HCT116 (cell line): ENCODE data around the gene AK4. TPM values are rescaled to one million over a fixed set of nuclear protein-coding genes. Genes with fewer than 3 reads are reported as not detected.

ENCODE experiments used
- ATAC-seq: fragments of 200-7000 bp; cut with Tn5 transposase; 2 replicates; pipeline ENCODE4 v1.9.1; 2020; ENCODE audit warnings: mild to moderate bottlenecking, moderate library complexity
- BruUV-seq: library from RNA; stranded (reverse); fragments of 400-500 nt; replicated peaks from 2 replicates; lab custom pipeline; 2021; lab: Mats Ljungman, UMichigan
- CTCF ChIA-PET: fragments of 300-600 bp; sonication (Branson Sonifier 250); formaldehyde crosslinking; loops from one replicate; lab custom pipeline; 2021; ENCODE audit warnings: antibody characterized with exemption; lab: Charles Lee
- POLR2A ChIA-PET: fragments of 300-600, 350-600 bp; sonication (Branson Sonifier 250); formaldehyde crosslinking; loops from one replicate; lab custom pipeline; 2021; ENCODE audit warnings: antibody characterized with exemption; lab: Charles Lee
- RAD21 ChIA-PET, 2 experiments: fragments of 300-600 bp; sonication (Branson Sonifier 250); formaldehyde crosslinking; loops; one replicate each; lab custom pipeline; 2023; ENCODE audit warnings: low total read pairs in 2 of 2; ENCODE audit not compliant: uncharacterized antibody in 2 of 2, unreplicated experiment in 2 of 2, low non-redundant PET in 1 of 2; lab: Charles Lee
- DNase-seq: peaks from one replicate; pipeline ENCODE4 v3.0.0-alpha.2; 2010; ENCODE audit warnings: low read depth, low spot score
- H2AFZ ChIP-seq: fragments of 200-600 bp; shearing (Covaris generic), sonication (generic); 2 replicates; pipeline ENCODE4 v1.6.1; 2017; ENCODE audit warnings: low read depth, mixed run types, mixed read lengths, antibody characterized with exemption, low read length; ENCODE audit not compliant: poor library complexity, severe bottlenecking
- H3K27ac ChIP-seq: 2 replicates; pipeline ENCODE4 v1.5.1; 2012; ENCODE audit warnings: low read depth, low read length
- H3K27me3 ChIP-seq: fragments of 200-600 bp; sonication (generic); 2 replicates; pipeline ENCODE4 v1.6.1; 2016; ENCODE audit warnings: mixed run types, low read length, mixed read lengths; ENCODE audit not compliant: insufficient read depth
- H3K36me3 ChIP-seq, 2 experiments: fragments of 200-500 bp in 1 of 2; fragments of 200-600 bp in 1 of 2; sonication (Bioruptor generic) in 1 of 2; sonication (generic) in 1 of 2; 2 replicates each; pipeline versions ENCODE4 v1.5.1 to v1.6.1; 2014 to 2016; ENCODE audit warnings: low read length in 2 of 2, inconsistent platforms in 1 of 2, mixed read lengths in 1 of 2, mixed run types in 1 of 2; ENCODE audit not compliant: insufficient read depth in 2 of 2, control insufficient read depth in 1 of 2
- H3K4me1 ChIP-seq, 2 experiments: fragments of 200-600 bp in 1 of 2; sonication (generic) in 1 of 2; 2 replicates each; pipeline versions ENCODE4 v1.5.1 to v1.6.1; 2012 to 2017; ENCODE audit warnings: low read length in 2 of 2, inconsistent platforms in 1 of 2, mild to moderate bottlenecking in 1 of 2, mixed read lengths in 1 of 2, mixed run types in 1 of 2, moderate library complexity in 1 of 2; ENCODE audit not compliant: insufficient read depth in 2 of 2, control insufficient read depth in 1 of 2
- H3K4me2 ChIP-seq: fragments of 200-600 bp; sonication (generic); 2 replicates; pipeline ENCODE4 v1.6.1; 2017; ENCODE audit warnings: mixed run types, low read length, mixed read lengths
- H3K4me3 ChIP-seq, 2 experiments: fragments of 200-600 bp in 1 of 2; sonication (generic) in 1 of 2; replicated peaks in 1 of 2; 2 replicates each; pipeline ENCODE4 v1.5.1; 2011 to 2016; ENCODE audit warnings: low read length in 2 of 2, control low read depth in 1 of 2, low read depth in 1 of 2, mild to moderate bottlenecking in 1 of 2, mixed read lengths in 1 of 2, mixed run types in 1 of 2
- H3K79me2 ChIP-seq: fragments of 200-600 bp; sonication (generic); 2 replicates; pipeline ENCODE4 v1.6.1; 2017; ENCODE audit warnings: mild to moderate bottlenecking, mixed run types, low read length, moderate library complexity, mixed read lengths; ENCODE audit not compliant: insufficient read depth
- H3K9ac ChIP-seq: fragments of 200-600 bp; sonication (generic); 2 replicates; pipeline ENCODE4 v1.6.1; 2016; ENCODE audit warnings: low read length, mixed read lengths
- H3K9me2 ChIP-seq: fragments of 200-600 bp; sonication (generic), shearing (Covaris generic); 2 replicates; pipeline ENCODE4 v1.6.1; 2017; ENCODE audit warnings: mixed run types, mild to moderate bottlenecking, moderate library complexity; ENCODE audit not compliant: insufficient read depth
- H3K9me3 ChIP-seq, 2 experiments: fragments of 200-500 bp in 1 of 2; fragments of 200-600 bp in 1 of 2; sonication (Bioruptor generic) in 1 of 2; sonication (generic) in 1 of 2; 2 replicates each; pipeline ENCODE4 v1.6.1; 2014 to 2017; ENCODE audit warnings: low read length in 2 of 2, mixed read lengths in 2 of 2, inconsistent platforms in 1 of 2, low read depth in 1 of 2, mild to moderate bottlenecking in 1 of 2, mixed run types in 1 of 2, moderate library complexity in 1 of 2; ENCODE audit not compliant: control insufficient read depth in 1 of 2, insufficient read depth in 1 of 2
- H4K20me1 ChIP-seq: fragments of 200-600 bp; sonication (generic), shearing (Covaris generic); 2 replicates; pipeline ENCODE4 v1.6.1; 2017; ENCODE audit warnings: mixed run types, mild to moderate bottlenecking, moderate library complexity; ENCODE audit not compliant: insufficient read depth
- CEBPB ChIP-seq: IDR thresholded peaks from 2 replicates; pipeline ENCODE4 v1.6.1; 2012; ENCODE audit warnings: low read depth
- CTCF ChIP-seq, 3 experiments: fragments of 200-600 bp in 1 of 3; sonication (generic) in 1 of 3; IDR thresholded peaks in 2 of 3; conservative IDR thresholded peaks in 1 of 3; 2 replicates each; pipeline ENCODE4 v1.5.1; 2012 to 2017; ENCODE audit warnings: low read depth in 2 of 3, low read length in 2 of 3, antibody characterized with exemption in 1 of 3, borderline replicate concordance in 1 of 3, control low read depth in 1 of 3, mild to moderate bottlenecking in 1 of 3, mixed read lengths in 1 of 3, mixed run types in 1 of 3, moderate library complexity in 1 of 3; ENCODE audit not compliant: insufficient read depth in 1 of 3
- ELF1 ChIP-seq: IDR thresholded peaks from 2 replicates; pipeline ENCODE4 v1.6.1; 2012; ENCODE audit warnings: low read depth, borderline replicate concordance
- EZH2phosphoT487 ChIP-seq: fragments of 200-600 bp; IDR thresholded peaks from 2 replicates; pipeline ENCODE4 v1.6.1; 2018; ENCODE audit warnings: antibody characterized with exemption, borderline replicate concordance
- RAD21 ChIP-seq: IDR thresholded peaks from 2 replicates; pipeline ENCODE4 v1.6.1; 2012; ENCODE audit warnings: low read depth, mild to moderate bottlenecking
- SIN3A ChIP-seq: IDR thresholded peaks from 2 replicates; pipeline ENCODE4 v1.6.1; 2012; ENCODE audit warnings: low read depth
- SP1 ChIP-seq: IDR thresholded peaks from 2 replicates; pipeline ENCODE4 v1.6.1; 2012; ENCODE audit warnings: low read depth
- SRF ChIP-seq: IDR thresholded peaks from 2 replicates; pipeline ENCODE4 v1.6.1; 2012; ENCODE audit warnings: low read depth
- ZFX ChIP-seq: fragments of 450-650 bp; IDR thresholded peaks from 2 replicates; pipeline ENCODE4 v1.6.1; 2017
- intact Hi-C: fragments of 100-400 bp; cut with micrococcal nuclease; formaldehyde crosslinking; loops from 2 replicates; pipeline ENCODE4 v1.10.0; 2022
- total RNA-seq: library from RNA; stranded (reverse); gene quantifications from one replicate; pipeline ENCODE4 v1.2.1, GENCODE V29; 2021; ENCODE audit not compliant: unreplicated experiment

Gene AK4
- total RNA-seq, 1 experiment from 2014 or later, result 51.5 TPM

GRCh38 chr1:65237503-65237902 is 89.5 kb downstream of the AK4 start:
- Histone ChIP-seq H2AFZ (no peak overlapping the region), H3K9me3 (no peaks in the 10 kb centered on the region), H3K79me2 (no peaks in the 10 kb centered on the region), H3K9me2 (no peaks in the 10 kb centered on the region), H4K20me1 (no peaks in the 10 kb centered on the region), H3K4me2 (no peak overlapping the region), H3K4me1 (no peaks in the 10 kb centered on the region), H3K36me3 (no peaks in the 10 kb centered on the region), H3K27ac (no peak overlapping the region), H3K27me3 (no peaks in the 10 kb centered on the region), H3K4me3 (no peak overlapping the region), H3K9ac (no peak overlapping the region)
- BruUV-seq, result no TSS peak
- CTCF ChIA-PET, result interaction anchor here (0.9 to 2.8 kb wide), 3 partner anchors 222 to 450 kb away, joined by 3 to 38 read pairs (median 21); no protein-coding TSS in a partner anchor
- no peak for ATAC-seq
- POLR2A ChIA-PET, result no interaction called here
- intact Hi-C loops, result loop anchor here (5.0 to 10.0 kb wide), 2 partner anchors 187 to 720 kb away; partner anchors contain the start of genes LEPR and LEPROT
- TF ChIP-seq SP1 (no peak), ZFX (no peak), CTCF (IDR thresholded peaks at IDR 0.05 in 2 of 3, conservative IDR thresholded peaks at IDR 0.05 in 1 of 3; ENCODE audit: borderline replicate concordance in 1 of 3, insufficient read depth in 1 of 3, low read depth in 2 of 3, low read length in 2 of 3) (no peak)
- DNase-seq, result no peak
- RAD21 ChIA-PET, result interaction anchor here in 1 of 2 experiments (0.6 kb wide), 1 partner anchor 183 kb away, joined by 4 read pairs; no protein-coding TSS in a partner anchor

GRCh38 chr1:65238010-65238409 is 90.0 kb downstream of the AK4 start:
- no peaks in the 10 kb centered on the region for H3K36me3 ChIP-seq
- no peak overlapping the region for H3K9ac ChIP-seq
- ATAC-seq (no peak), DNase-seq (no peak)
- ChIA-PET RAD21 (no interaction called here), POLR2A (no interaction called here)
- no peaks in the 10 kb centered on the region for H3K9me3 ChIP-seq
- no peaks in the 10 kb centered on the region for H3K27me3 ChIP-seq
- no peak overlapping the region for H3K27ac ChIP-seq
- H3K4me2 ChIP-seq, result no peak overlapping the region
- BruUV-seq, result no TSS peak
- no peaks in the 10 kb centered on the region for H3K79me2 ChIP-seq
- H3K4me1 ChIP-seq, result no peaks in the 10 kb centered on the region
- intact Hi-C loops, result loop anchor here (5.0 to 10.0 kb wide), 2 partner anchors 187 to 719 kb away; partner anchors contain the start of genes LEPR and LEPROT
- H3K9me2 ChIP-seq, result no peaks in the 10 kb centered on the region
- TF ChIP-seq SP1 (no peak), CEBPB (no peak), ELF1 (no peak), SRF (no peak), EZH2phosphoT487 (no peak), ZFX (no peak), SIN3A (no peak), RAD21 (no peak)
- TF ChIP-seq, all 23 proteins: peak for 0
- Histone ChIP-seq H2AFZ (no peak overlapping the region), H3K4me3 (no peak overlapping the region), H4K20me1 (no peaks in the 10 kb centered on the region)
- CTCF ChIA-PET, result interaction anchor here (1.1 kb wide), 1 partner anchor 449 kb away, joined by 6 read pairs; no protein-coding TSS in a partner anchor
